ENCODE data around the gene DCUN1D2.
A peak's percentile ranks its signal among the peaks of the same experiment; 100 is the strongest.

- TF ChIP-seq POLR2AphosphoS5 (IDR thresholded peaks at IDR 0.05) (peak in 1 of 2 donors; percentile 19), CTCF (IDR thresholded peaks at IDR 0.05) (no peak)
Observed at GRCh38 chr13:113411216-113412023, 79.1 kb downstream of the DCUN1D2 start.

Data from esophagus muscularis mucosa (tissue), 3 donors.